GM12878 (cell line): ENCODE data around the gene ADSS2. TPM values are rescaled to one million over a fixed set of nuclear protein-coding genes. Genes with fewer than 3 reads are reported as not detected.

Experiments
- ATAC-seq: fragments of 200-7000 bp; cut with Tn5 transposase; 3 replicates; pipeline ENCODE4 v1.9.1; 2020; ENCODE audit warnings: mild to moderate bottlenecking, moderate library complexity
- BruUV-seq: library from RNA; stranded (reverse); fragments of 400-500 nt; replicated peaks from 2 replicates; lab custom pipeline; 2021; lab: Mats Ljungman, UMichigan
- CTCF ChIA-PET: fragments of 300-600 bp; sonication (Branson Sonifier 250); formaldehyde crosslinking; extraction: SDS; loops from one replicate; lab custom pipeline; 2021; ENCODE audit warnings: inconsistent platforms; lab: Yijun Ruan, JAX
- POLR2A ChIA-PET: fragments of 350-600 bp; formaldehyde crosslinking; extraction: SDS; loops from one replicate; lab custom pipeline; 2021; ENCODE audit warnings: inconsistent platforms; lab: Charles Lee
- RAD21 ChIA-PET: fragments of 300-600 bp; sonication (Branson Sonifier 250); formaldehyde crosslinking; loops from one replicate; lab custom pipeline; 2023; ENCODE audit warnings: antibody characterized with exemption; ENCODE audit not compliant: unreplicated experiment; lab: Charles Lee
- SMC1A ChIA-PET: fragments of 300-600 bp; sonication (Branson Sonifier 250); formaldehyde crosslinking; loops from one replicate; lab custom pipeline; 2023; ENCODE audit not compliant: unreplicated experiment, uncharacterized antibody; lab: Charles Lee
- DNase-seq: peaks from one replicate; pipeline ENCODE4 v3.0.0-alpha.2; 2011; ENCODE audit warnings: low read depth, low spot score
- FAIRE-seq: peaks from 3 replicates; lab custom pipeline; 2011; peaks lifted over from hg19 to GRCh38; lab: Jason Lieb, UNC
- H2AFZ ChIP-seq: 2 replicates; pipeline ENCODE4 v1.6.0; 2011; ENCODE audit warnings: low read depth, low read length, control low read depth; ENCODE audit not compliant: control insufficient read depth
- H3K27ac ChIP-seq: 2 replicates; pipeline ENCODE4 v1.5.1; 2011; ENCODE audit warnings: control low read depth; ENCODE audit not compliant: control insufficient read depth, insufficient read depth
- H3K27me3 ChIP-seq, 2 experiments: replicated peaks in 1 of 2; 2 replicates each; pipeline versions ENCODE4 v1.6.0 to v1.6.1; 2011; ENCODE audit warnings: low read length in 1 of 2; ENCODE audit not compliant: control insufficient read depth in 2 of 2, insufficient read depth in 2 of 2
- H3K36me3 ChIP-seq, 2 experiments: 2 replicates each; pipeline ENCODE4 v1.5.1; 2011; ENCODE audit warnings: low read length in 1 of 2; ENCODE audit not compliant: control insufficient read depth in 2 of 2, insufficient read depth in 2 of 2
- H3K4me1 ChIP-seq: 2 replicates; pipeline ENCODE4 v1.6.1; 2011; ENCODE audit warnings: mild to moderate bottlenecking, low read length, moderate library complexity, mixed read lengths; ENCODE audit not compliant: control insufficient read depth, insufficient read depth
- H3K4me2 ChIP-seq: 2 replicates; pipeline ENCODE4 v1.6.0; 2011; ENCODE audit warnings: control low read depth; ENCODE audit not compliant: control insufficient read depth, insufficient read depth
- H3K4me3 ChIP-seq: fragments of 200-600 bp; sonication (generic); 2 replicates; pipeline ENCODE4 v1.5.1; 2016
- H3K79me2 ChIP-seq: 2 replicates; pipeline ENCODE4 v1.6.0; 2011; ENCODE audit warnings: low read length; ENCODE audit not compliant: control insufficient read depth, insufficient read depth
- H3K9ac ChIP-seq: 2 replicates; pipeline ENCODE4 v1.8.0; 2011; ENCODE audit warnings: low read length, control low read depth, mixed read lengths; ENCODE audit not compliant: control insufficient read depth, insufficient read depth
- H3K9me3 ChIP-seq: replicated peaks from 3 replicates; pipeline ENCODE4 v1.5.1; 2011; ENCODE audit warnings: mild to moderate bottlenecking, low read length; ENCODE audit not compliant: control insufficient read depth, insufficient read depth
- H4K20me1 ChIP-seq: 2 replicates; pipeline ENCODE4 v1.6.0; 2011; ENCODE audit not compliant: control insufficient read depth, insufficient read depth
- CHD4 ChIP-seq: fragments of 200-600 bp; sonication (generic); IDR thresholded peaks from 2 replicates; pipeline ENCODE4 v1.6.1; 2016; ENCODE audit warnings: mild to moderate bottlenecking
- IRF4 ChIP-seq: IDR thresholded peaks from 2 replicates; pipeline ENCODE4 v1.6.1; 2011; ENCODE audit warnings: low read depth, low read length
- NBN ChIP-seq: fragments of 450-650 bp; IDR thresholded peaks from 2 replicates; pipeline ENCODE4 v1.6.1; 2016
- NFYB ChIP-seq: IDR thresholded peaks from 2 replicates; pipeline ENCODE4 v1.6.1; 2011; ENCODE audit warnings: low read depth, mild to moderate bottlenecking, low read length, improper control_type of control experiment, moderate library complexity; ENCODE audit not compliant: insufficient read depth
- USF2 ChIP-seq: IDR thresholded peaks from 2 replicates; pipeline ENCODE4 v1.6.1; 2011; ENCODE audit warnings: low read depth, low read length, improper control_type of control experiment, borderline replicate concordance
- in situ Hi-C: fragments of 300-500 bp; cut with MboI; formaldehyde crosslinking; loops from 9 replicates; pipeline ENCODE4 v1.14.3; 2018; ENCODE audit warnings: mixed read lengths
- intact Hi-C: fragments of 100-400 bp; cut with micrococcal nuclease; formaldehyde crosslinking; loops from one replicate; pipeline ENCODE4 v1.14.2; 2022; ENCODE audit not compliant: unreplicated experiment
- polyA plus RNA-seq, 11 experiments: library from polyadenylated mRNA; depleted of rRNA in 4 of 11; unstranded in 6 of 11; stranded (reverse) in 5 of 11; fragments of >200 nt; fragmentation: Nextera tagmentation in 4 of 11; fragmentation: Illumina TruSeq in 1 of 11; extraction: Ambion mirVana in 4 of 11; extraction: Trizol in 1 of 11; gene quantifications; 1 replicate in 1 of 11; 2 replicates in 10 of 11; pipeline versions ENCODE4 v1.2.1 to v1.2.3, GENCODE V29; 2011 to 2016; ENCODE audit warnings: inconsistent platforms in 2 of 11, missing spikeins in 2 of 11, low read depth in 1 of 11
- total RNA-seq, 4 experiments: library from RNA; depleted of rRNA in 3 of 4; stranded (reverse); fragments of >200 nt in 3 of 4; fragmentation: Illumina TruSeq in 1 of 4; extraction: Trizol in 1 of 4; gene quantifications; 2 replicates each; pipeline versions ENCODE4 v1.2.1 to v1.2.3, GENCODE V29; 2013 to 2021
- TF ChIP-seq, protein P1 (sequence below): fragments of 450-650 bp; IDR thresholded peaks from 2 replicates; pipeline ENCODE4 v1.6.1; 2018; ENCODE audit warnings: mild to moderate bottlenecking, low read depth, moderate library complexity; ENCODE audit not compliant: partially characterized antibody

The ADSS2 gene
- total and polyA plus RNA-seq, 10 of the 15 experiments (the other 5 are each of a cell fraction or from before 2014, with no cell fraction given) = 8.1 to 49.3 (median 40.6) TPM

GRCh38 chr1:244431166-244431565 lies 20.5 kb downstream of the ADSS2 start:
- H3K4me2 ChIP-seq = no peak overlapping the region
- ChIA-PET POLR2A (no interaction called here), CTCF (interaction anchor here (0.9 to 1.0 kb wide), 3 partner anchors 11 to 17 kb away, joined by 3 to 5 read pairs (median 5); no protein-coding TSS in a partner anchor), SMC1A (interaction anchor here (0.9 to 2.4 kb wide), 5 partner anchors 9 to 18 kb away, joined by 3 to 12 read pairs (median 3); no protein-coding TSS in a partner anchor), RAD21 (no interaction called here)
- peaks cover 4 to 16% of the 10 kb centered on the region in 2 experiments for H3K36me3 ChIP-seq
- no peaks in the 10 kb centered on the region for H4K20me1 ChIP-seq
- H3K9ac ChIP-seq = no peak overlapping the region
- no peak for FAIRE-seq
- intact Hi-C loops (no loop called here), in situ Hi-C loops (no loop called here)
- no TSS peak for BruUV-seq
- no peak for ATAC-seq
- H2AFZ ChIP-seq = no peak overlapping the region
- no peak overlapping the region for H3K27ac ChIP-seq
- no peaks in the 10 kb centered on the region for H3K4me1 ChIP-seq
- no peaks in the 10 kb centered on the region for H3K9me3 ChIP-seq
- H3K4me3 ChIP-seq = no peak overlapping the region
- DNase-seq = no peak
- TF ChIP-seq CHD4 (no peak), USF2 (no peak), NBN (no peak), NFYB (no peak), IRF4 (no peak)
- TF ChIP-seq, protein P1, sequence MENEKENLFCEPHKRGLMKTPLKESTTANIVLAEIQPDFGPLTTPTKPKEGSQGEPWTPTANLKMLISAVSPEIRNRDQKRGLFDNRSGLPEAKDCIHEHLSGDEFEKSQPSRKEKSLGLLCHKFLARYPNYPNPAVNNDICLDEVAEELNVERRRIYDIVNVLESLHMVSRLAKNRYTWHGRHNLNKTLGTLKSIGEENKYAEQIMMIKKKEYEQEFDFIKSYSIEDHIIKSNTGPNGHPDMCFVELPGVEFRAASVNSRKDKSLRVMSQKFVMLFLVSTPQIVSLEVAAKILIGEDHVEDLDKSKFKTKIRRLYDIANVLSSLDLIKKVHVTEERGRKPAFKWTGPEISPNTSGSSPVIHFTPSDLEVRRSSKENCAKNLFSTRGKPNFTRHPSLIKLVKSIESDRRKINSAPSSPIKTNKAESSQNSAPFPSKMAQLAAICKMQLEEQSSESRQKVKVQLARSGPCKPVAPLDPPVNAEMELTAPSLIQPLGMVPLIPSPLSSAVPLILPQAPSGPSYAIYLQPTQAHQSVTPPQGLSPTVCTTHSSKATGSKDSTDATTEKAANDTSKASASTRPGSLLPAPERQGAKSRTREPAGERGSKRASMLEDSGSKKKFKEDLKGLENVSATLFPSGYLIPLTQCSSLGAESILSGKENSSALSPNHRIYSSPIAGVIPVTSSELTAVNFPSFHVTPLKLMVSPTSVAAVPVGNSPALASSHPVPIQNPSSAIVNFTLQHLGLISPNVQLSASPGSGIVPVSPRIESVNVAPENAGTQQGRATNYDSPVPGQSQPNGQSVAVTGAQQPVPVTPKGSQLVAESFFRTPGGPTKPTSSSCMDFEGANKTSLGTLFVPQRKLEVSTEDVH = no peak
- no peaks in the 10 kb centered on the region; the same call in 1 of the 2 replicates for H3K79me2 ChIP-seq
- H3K27me3 ChIP-seq = no peaks in the 10 kb centered on the region
